Coronary artery (tissue), 2 donors: ENCODE data around the gene ZSCAN10.

Experiments
- DNase-seq: peaks from one replicate; pipeline ENCODE4 v3.0.0-alpha.2; 2017; ENCODE audit warnings: low spot score
- H3K27ac ChIP-seq, 2 donors: fragments of 200-600 bp; sonication (generic); one replicate each; pipeline ENCODE4 v1.5.1; 2016 to 2019
- H3K4me3 ChIP-seq: fragments of 200-600 bp; sonication (generic); 2 replicates; pipeline ENCODE4 v1.5.1; 2016; ENCODE audit warnings: mild to moderate bottlenecking, moderate library complexity
- CTCF ChIP-seq: fragments of 200-600 bp; sonication (generic); IDR thresholded peaks from one replicate; pipeline ENCODE4 v1.5.1; 2019; ENCODE audit warnings: antibody characterized with exemption

Gene ZSCAN10

GRCh38 chr16:3101018-3101840 lies 2.1 kb upstream of the ZSCAN10 start:
- peak overlapping the region in 1 of 2 donors; percentile 40 for H3K27ac ChIP-seq
- no peak overlapping the region for H3K4me3 ChIP-seq
- no peak for DNase-seq
- TF ChIP-seq CTCF: peak; percentile 24

GRCh38 chr16:3099732-3100499 lies 822 bp upstream of the ZSCAN10 start:
- no peak for TF ChIP-seq CTCF
- no peak for DNase-seq
- H3K4me3 ChIP-seq: peak overlapping the region; percentile 51
- peak overlapping the region in 1 of 2 donors; percentile 28 for H3K27ac ChIP-seq

GRCh38 chr16:3099395-3099731 lies 269 bp upstream of the ZSCAN10 start:
- Histone ChIP-seq H3K4me3 (peak overlapping the region; percentile 51), H3K27ac (no peak overlapping the region)
- no peak for DNase-seq
- no peak for TF ChIP-seq CTCF

GRCh38 chr16:3097266-3097665 lies 1.8 kb downstream of the ZSCAN10 start:
- DNase-seq: no peak
- H3K27ac ChIP-seq: no peak overlapping the region
- TF ChIP-seq CTCF: no peak
- no peak overlapping the region for H3K4me3 ChIP-seq

- Histone ChIP-seq H3K27ac (no peak overlapping the region), H3K4me3 (no peak overlapping the region)
- DNase-seq: no peak
- TF ChIP-seq CTCF: no peak
Measured at GRCh38 chr16:3096362-3096761, 2.7 kb downstream of the ZSCAN10 start.

- Histone ChIP-seq H3K4me3 (no peak overlapping the region), H3K27ac (no peak overlapping the region)
- DNase-seq: no peak
- TF ChIP-seq CTCF: no peak
Measured at GRCh38 chr16:3095869-3096268, 3.2 kb downstream of the ZSCAN10 start.
